HG03521 (cell line): ENCODE results near the gene CPEB1.

ENCODE experiments used
- ATAC-seq: cut with Tn5 transposase; IDR thresholded peaks from one replicate; pipeline ENCODE4 v1.9.1; 2021; ENCODE audit warnings: mild to moderate bottlenecking, moderate library complexity; ENCODE audit not compliant: unreplicated experiment

The CPEB1 gene

DNA sequence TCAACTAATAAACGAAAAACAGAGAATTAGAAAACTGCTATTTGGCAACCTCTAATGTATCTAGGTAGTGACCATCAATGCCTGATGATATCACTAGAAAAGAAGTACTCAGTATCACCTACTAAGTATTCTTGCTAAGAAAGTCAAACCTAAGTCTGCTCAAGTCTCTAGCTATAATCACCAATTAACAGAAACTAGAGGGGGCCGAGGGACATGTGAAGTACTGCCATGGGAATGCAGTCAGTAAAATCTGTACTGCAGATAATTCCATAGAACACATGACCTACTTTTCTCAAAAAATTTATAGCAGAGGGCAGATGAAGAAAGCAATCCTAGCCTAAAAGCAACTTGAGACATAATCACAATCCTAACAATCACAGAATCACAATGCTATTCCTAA, 51.4 kb downstream of the CPEB1 start:
- ATAC-seq = no peak

DNA sequence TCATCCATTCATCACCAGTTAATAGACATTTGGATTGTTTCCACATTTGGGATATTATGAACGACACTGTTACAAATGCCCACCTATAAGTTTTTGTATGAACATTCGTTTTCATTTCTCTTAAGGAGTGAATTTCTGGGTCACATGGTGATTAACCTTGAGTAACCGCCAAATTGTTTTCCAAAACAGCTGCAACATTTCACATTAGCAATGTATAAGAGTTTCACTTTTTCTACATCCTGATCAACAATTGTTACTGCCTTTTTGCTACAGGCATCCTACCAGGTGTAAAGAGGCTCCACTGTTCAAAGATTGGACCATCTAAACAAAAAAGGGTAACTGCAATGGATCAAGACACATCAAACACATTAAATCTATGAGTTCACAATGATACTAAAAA, 52.0 kb downstream of the CPEB1 start:
- ATAC-seq = no peak

DNA sequence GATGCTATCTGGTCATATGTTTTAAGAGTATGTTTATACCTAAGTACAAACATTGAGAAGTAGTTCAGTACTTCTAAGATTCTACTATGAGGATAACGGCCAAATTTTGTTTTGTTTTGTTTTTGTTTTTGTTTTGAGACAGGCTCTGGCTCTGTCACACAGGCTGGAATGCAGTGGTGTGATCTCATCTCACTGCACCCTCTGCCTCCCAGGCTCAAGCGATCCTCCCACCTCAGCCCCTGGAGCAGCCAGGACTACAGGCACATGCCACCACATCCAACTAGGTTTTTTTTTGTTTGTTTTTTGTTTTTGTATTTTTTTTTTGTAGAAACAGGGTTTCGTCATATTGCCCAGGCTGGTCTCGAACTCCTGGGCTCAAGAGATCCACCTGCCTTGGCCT, 59.4 kb downstream of the CPEB1 start:
- ATAC-seq = no peak

DNA sequence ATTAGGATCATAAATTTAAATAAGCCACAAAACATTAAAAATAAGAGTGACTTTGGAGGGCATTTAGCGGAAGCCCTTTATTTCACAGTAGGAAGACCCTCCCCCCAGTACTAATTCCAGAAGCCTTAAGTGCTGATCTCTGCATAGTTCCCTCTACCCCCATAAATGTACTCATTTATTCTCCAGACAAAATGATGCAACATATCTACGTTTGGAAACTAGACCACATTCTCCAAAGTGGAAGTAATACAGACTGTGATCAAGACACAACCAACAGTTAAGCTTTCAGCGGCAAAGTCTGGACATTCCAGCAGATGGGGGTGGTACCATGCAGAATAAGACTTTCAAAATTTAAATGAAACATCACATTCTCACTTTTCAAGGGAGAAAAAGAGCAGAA, 62.1 kb downstream of the CPEB1 start:
- no peak for ATAC-seq

DNA sequence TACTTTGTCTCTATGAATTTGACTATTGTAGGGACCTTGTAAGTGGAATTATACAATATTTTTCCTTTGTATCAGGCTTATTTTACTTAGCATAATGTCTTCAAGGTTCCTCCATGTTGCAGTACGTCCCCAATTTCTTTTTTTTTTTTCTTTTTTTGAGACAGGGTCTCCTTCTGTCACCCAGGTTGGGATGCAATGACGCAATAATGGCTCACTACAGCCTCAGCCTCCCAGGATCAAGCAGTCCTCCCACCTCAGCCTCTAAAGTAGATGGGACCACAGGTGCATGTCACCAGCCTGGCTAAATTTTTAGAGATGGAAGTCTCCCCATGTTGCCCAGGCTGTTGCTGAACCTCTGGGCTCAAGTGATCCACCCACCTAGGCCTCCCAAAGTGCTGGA, 66.5 kb downstream of the CPEB1 start:
- ATAC-seq = no peak

DNA sequence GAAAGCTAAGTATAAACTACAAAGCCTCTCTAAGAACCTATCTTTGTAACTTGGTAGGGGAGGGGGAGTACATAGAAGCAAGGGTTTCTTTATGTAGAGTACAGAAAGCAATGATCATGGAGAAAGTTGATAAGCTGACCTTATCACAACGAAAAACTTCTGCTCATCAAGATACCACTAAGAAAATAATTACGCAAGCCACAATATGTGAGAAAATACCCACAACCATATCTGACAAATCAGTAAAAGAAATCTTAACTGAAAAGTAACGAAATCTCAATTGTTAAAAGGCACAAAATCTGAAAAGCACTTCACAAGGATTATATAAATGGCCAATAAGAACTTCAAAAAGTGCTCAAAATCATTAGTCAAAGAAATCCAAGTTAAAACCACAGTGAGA, 71.8 kb downstream of the CPEB1 start:
- no peak for ATAC-seq

DNA sequence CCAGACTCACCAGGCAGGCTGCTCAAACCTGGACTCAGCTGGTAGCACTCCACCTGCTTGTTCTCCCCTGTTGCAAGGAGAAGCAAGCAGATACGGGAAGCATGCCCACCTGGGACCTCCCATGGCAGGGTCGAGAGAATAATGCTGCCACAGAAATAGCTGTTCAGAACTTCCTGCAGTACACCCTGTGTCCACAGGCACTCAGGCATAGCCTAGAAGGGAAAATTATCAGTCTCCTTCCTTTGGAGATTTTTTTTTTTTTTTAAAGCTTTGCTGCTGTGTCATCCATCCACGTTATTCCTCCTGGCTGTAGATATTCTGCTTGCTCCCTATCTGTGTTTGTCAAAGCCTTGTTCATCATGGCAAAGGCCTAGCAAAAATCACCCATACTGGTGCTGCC, 74.2 kb downstream of the CPEB1 start:
- ATAC-seq = no peak

DNA sequence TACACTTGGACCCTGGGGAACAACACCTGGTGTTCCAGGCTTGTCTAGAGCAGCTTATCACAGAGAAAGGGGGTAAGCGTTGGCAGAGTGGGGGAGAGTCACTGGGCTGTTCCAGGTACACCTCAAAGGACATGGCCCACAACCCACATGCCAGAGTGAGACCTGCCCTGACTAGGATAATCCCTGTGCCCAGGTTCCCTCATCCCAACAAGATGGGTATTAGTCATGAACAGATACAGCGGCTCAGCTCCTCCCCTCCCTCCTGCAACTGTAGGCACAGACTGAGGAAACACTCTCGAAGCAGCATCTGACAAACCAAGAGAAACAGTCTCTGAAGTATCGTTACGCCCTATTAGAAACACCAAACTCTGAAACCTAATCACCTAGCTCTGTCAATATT, 74.9 kb downstream of the CPEB1 start:
- no peak for ATAC-seq

DNA sequence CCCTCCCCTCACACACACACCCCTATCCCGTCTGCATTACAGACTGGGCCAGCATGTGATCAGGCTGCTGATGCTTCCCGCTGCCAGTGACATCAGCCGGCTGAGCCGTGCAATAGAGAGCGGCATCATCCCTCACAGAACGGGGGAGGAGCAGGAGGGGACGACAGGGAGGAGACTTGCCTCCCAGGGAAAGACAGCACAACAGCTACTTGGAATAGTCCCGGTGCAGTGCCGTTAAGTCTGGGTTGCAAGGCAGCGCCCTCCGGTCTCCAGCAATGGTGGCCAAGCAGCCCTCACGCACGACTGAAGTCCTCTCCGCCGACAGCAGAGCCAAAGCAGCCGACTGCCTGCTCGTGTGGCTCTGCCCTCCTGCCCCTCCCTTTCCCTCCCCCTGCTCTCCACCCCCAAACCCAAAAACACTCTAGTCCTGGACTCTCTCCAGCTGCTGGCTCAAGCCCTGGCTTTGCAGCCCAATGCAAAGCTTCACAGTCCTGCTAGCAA, 75.4 kb downstream of the CPEB1 start:
- ATAC-seq = no peak

DNA sequence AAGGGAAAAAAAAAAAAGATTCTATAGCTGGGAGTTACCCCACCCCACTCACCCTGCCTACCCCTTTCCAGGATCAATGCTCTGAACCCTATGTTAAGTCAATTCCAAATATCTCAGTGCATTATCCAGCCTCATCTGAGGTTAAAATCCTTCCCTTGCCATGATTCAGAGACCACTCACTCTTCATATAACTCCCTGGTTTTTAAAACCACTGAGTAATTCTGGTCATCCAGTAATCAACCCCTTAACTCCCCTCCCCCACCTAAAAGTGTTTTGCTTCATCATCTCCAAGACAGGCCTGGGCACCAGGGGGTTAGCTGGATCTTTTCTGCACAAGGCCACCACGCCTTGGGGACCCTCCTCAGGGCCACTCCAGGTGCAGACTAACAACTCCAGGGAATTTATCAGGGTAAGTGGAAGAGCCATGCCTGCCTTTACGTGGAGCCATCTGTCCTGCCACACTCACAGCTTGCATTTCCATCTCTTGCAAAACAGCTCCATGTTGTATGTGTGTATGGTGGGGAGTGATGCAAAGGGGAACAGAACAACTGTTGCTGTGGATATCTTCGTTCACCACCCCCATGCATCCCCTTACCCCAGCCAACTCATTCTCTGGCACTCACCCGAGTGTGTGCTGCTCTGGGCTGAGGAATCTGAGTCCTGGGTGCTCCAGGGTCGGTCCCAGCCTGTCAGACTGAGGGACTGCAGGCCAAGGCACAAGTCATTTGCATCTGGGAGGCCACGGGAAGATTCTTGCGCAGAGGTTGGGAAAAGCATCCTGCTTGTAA, 76.2 kb downstream of the CPEB1 start:
- no peak for ATAC-seq

DNA sequence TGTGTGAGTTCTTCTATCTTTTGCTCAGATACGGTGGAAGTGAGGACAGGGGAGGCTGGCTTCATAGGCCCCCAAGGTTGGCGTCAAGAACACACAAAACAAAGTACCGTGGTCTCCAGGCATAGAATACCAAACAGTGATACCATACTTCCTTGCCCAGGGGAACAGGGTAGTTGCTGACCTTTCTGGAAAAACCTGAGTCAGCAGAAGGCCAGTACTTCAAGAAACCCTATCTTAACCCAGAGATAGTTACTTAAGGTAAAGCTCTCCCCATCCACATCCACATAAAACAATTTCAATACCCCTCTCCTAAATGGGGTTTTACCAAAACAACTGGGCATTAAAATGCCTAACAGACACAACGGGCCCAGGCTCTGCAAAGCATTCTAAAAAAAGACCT, 77.3 kb downstream of the CPEB1 start:
- ATAC-seq = no peak

DNA sequence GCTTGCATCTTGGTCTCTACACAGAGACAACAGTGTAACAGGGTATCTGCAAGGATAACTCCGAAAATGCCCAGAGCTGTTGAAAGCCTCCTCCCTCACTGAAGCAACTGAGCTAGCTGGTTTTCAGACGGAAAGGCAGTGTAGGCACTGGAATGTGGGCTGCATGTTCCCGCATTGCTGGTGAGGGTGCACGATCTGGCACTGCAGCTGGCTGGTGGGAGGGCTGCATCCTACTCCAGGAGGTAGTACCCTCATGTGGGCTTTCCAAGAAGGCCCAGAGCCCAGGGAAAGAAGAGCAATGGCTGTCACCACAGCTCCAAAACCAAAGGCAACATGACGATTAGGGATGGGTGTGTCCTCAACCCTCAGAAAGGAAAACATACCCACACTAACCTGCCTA, 78.2 kb downstream of the CPEB1 start:
- ATAC-seq = no peak

DNA sequence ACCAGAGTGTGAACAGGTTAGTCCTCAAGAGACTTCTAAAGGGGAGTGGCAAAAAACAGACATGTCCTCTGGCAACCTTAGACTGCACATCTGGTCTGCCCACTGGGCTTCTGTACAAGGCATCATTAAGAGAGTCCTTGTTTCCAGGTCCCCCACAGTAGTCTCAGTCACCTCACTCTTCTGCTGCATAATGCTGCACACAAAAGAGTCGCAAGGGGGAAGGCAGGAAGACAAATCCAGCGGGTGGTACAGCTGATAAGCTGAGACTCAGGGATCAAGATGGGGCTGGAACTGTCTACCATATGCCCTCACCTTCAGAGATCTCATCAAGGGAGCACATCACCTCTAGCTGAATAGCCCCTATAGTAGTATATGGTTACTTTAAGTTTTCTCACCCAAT, 79.5 kb downstream of the CPEB1 start:
- ATAC-seq = no peak

DNA sequence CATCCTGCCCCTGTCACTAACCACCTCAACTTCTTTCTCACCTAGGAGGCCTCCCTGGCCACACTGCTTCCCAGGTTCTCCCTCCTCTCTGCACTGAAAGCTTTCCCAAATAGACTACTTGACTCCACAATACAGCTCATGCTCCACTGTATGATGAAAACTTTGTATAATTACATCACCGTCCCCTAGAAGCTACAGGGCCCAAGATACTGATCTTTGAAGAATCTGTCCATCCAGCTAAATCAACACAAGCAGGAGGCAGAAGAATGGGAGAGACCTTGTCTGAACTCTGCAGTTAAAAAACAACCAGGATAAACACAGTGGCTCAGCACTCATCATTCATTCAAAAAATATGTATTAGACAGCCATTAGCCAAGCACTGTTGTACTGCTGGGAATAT, 80.5 kb downstream of the CPEB1 start:
- no peak for ATAC-seq

DNA sequence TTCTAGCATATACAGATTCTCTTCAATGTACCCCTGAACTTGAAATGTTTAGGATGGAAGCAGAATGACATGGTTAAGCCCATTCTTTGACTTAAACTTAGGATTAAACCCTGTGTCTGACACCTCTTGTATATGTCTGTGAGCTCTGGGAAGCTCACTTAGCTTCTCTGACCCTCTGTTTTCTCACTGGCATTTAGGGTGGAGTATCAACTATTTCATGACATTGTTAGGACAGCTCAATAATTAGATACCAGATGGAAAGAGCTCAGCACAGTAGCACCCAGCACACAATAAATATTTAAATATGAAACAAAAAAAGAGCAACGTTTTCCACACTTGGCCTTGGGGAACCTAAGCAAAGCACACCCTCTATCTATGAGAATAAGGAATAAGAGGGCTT, 88.7 kb downstream of the CPEB1 start:
- ATAC-seq = no peak

DNA sequence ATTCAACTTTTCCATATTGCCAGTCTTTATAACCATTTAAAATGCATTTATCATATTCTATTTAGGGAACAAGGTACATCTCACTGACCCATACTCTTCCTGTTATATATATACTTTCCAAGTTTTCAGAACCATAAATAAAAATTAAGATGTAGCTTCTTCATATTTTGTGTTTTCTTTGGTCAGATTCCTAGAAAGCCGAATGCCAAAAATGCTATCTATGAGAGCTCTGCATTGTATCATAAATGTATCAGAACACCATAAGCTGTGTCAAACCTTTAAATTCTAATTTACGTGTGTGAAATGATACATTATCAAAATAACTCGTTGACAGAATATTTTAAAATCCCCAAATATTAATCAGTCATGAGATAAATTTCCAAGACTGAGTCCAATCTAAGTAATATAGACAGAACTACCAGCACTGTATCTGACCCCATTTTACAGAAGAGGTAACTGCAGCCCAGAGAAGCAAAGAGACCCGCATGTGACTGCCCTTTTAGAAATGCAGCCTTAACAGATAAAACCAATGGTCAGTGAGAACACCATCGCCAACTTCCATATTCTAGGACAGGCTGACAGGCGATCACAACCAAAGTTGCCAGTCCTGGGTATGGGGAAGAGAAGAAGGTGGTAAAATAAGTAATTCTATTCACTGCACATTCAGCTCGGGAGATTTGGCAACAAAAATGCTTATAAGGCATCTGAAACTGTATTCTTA, 90.7 kb downstream of the CPEB1 start:
- ATAC-seq = no peak

DNA sequence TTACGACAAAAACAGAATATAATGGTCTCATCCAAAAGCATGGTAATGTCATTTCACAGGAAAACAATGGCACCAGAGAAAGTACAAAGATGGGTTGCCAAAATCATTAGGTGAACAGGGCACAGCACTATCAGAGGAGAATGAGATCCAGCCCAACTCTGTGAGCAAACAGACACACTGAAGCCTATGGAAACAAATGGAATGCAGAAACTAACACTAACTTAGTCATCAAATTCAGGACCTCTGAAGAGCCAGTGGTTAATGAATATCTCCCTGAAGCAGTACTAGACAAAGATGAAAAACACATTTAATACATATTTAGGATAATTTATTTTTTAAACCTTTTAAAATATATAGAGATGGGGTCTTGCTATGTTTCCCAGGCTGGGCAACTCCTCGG, 92.3 kb downstream of the CPEB1 start:
- no peak for ATAC-seq

DNA sequence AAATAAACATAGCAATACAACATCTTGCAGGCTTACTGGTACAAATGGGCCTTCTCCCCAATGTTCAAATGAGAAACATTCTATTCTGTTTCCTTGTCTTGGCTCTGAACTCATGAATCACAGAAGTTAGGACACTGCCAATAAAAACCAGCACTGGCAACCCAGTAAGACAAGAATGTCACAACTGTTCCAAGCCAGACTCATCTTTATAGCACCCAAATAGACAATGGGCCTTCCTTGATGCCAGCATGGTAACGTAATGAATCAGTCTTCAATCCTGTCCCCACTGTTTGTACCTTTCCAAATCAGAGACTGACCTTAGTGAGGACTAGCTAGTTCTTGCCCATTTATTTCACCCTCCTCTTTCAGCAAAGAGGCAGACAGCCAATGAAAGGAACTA, 92.8 kb downstream of the CPEB1 start:
- no peak for ATAC-seq

DNA sequence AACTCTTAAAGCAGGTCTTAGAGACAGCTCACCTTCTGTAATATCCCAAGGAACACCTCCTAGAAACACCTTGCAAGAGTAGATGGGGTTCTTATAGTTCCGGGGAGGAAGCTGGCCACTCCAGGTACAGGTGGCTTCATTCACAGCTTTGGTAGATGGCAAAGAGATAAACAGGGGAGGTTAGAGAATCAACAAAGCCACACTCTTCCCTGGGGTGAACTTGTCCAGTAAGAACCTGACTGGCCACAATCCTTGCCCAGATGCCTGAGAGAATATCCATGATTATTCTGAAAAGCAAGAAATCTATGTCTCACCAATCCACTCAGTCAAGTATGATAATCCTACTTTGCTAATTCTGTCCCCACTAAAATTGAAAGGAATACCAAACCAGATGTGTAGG, 93.3 kb downstream of the CPEB1 start:
- no peak for ATAC-seq

DNA sequence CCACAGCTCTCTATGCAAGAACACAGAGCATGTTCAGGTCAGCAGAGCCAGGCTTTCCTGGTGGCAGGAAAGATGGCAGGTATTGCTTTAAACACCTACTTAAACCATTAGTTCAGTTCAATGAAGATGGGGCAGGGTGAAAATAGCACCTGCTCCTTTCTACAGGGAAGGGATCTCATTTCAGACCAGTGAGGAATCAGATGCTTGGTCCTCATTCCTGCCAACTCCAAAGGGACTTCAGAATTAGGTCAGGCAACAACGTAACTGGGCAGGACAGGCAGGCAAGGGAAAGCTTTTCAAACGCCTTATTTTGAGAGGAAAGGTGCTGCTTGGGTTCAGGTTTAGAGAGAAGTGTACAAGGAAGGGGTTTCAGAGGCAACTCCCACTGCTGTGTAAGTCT, 94.3 kb downstream of the CPEB1 start:
- no peak for ATAC-seq

DNA sequence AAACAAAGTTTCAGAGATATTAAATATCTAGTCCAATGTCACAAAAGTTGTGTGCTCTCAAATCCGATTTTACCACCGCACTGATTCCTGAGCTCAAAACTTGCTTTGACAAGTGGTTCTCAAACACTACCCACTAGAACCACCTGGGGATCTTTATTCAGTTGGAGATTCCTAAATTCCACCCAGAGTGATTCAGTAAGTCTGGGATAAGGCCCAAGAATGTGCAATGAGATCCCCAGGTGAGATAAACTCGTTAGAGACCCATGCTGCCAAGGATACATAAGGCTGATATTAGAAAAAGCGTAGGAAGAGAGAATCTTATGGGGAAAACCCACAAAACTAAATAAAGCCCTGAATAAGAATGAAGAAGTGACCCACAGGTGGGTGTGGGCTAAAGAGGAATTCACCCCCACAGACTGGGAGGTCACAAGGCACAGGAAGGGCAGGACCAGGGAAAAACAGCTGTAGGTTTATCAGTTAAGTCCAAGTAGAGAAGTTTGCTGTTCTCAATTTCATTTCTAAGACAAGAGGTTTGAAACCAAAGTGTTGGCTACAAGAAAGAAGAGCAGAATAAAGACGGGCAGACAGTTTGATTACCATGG, 95.4 kb downstream of the CPEB1 start:
- no peak for ATAC-seq

DNA sequence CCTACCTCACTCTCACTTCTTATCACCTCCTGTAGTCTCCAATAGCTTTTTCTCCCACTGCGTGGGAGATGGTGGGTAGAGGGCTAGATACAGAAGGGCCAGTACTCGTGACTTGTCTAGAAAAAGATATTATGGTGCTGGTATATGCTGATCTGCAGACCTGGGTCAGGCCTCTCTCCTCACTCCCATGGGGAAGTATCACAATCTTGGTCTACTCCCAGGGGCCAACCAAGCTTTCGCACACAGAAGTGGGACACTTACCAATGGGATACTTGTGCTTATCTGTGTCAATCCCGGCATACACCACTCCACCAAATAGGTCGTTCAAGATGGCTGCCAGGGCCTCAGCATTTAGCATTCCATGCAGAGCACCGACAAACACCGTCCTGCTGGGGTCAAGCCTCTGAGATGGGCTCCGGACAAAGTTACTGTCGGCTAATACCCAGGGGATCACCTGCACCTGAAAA, 97.9 kb downstream of the CPEB1 start:
- ATAC-seq = no peak
